Measurements from ENCODE around the gene RTTN. TPM values are rescaled to one million over a fixed set of nuclear protein-coding genes. Genes with fewer than 3 reads are reported as not detected.

The RTTN gene
- total RNA-seq, 1 experiment from 2014 or later, result 21.5 TPM

DNA sequence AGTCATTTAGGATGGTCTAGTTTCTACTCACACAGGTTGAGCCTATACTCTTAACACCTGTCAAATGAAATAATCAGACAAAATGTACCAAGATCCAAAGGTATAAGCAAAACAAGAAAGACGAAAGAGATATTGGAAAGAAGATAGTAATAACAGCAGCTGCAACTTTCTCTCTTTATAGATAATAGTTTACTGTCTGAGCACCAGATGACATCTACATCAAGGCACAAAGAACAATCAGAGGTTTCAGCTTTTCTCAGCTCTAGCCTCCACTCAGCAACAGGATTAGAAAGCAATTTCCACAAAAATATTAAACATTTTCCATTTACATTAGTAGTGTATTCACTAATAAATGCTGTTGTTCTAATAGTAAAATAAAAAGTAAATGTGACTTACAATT, 66.3 kb downstream of the RTTN start:
- CTCF ChIA-PET, result no interaction called here
- TF ChIP-seq EMX1 (CRISPR knock-in tag; IDR thresholded peaks at IDR 0.05), result no peak
- no peak for TF ChIP-seq NFATC4 (CRISPR knock-in tag; IDR thresholded peaks at IDR 0.05)
- no peak for TF ChIP-seq FOXP1 (CRISPR knock-in tag; IDR thresholded peaks at IDR 0.05; ENCODE audit: borderline replicate concordance)
- TF ChIP-seq ZNF317 (CRISPR knock-in tag; IDR thresholded peaks at IDR 0.05; ENCODE audit: borderline replicate concordance, low read depth), result no peak
- TF ChIP-seq, protein P1, sequence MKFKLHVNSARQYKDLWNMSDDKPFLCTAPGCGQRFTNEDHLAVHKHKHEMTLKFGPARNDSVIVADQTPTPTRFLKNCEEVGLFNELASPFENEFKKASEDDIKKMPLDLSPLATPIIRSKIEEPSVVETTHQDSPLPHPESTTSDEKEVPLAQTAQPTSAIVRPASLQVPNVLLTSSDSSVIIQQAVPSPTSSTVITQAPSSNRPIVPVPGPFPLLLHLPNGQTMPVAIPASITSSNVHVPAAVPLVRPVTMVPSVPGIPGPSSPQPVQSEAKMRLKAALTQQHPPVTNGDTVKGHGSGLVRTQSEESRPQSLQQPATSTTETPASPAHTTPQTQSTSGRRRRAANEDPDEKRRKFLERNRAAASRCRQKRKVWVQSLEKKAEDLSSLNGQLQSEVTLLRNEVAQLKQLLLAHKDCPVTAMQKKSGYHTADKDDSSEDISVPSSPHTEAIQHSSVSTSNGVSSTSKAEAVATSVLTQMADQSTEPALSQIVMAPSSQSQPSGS (CRISPR knock-in tag; IDR thresholded peaks at IDR 0.05; ENCODE audit: borderline replicate concordance, low read depth), result no peak
- no peak for TF ChIP-seq OVOL2 (CRISPR knock-in tag; IDR thresholded peaks at IDR 0.05; ENCODE audit: borderline replicate concordance)
- no peak for TF ChIP-seq ZNF416 (CRISPR knock-in tag; IDR thresholded peaks at IDR 0.05)
- no peak for TF ChIP-seq NFE2L1 (CRISPR knock-in tag; IDR thresholded peaks at IDR 0.05)
- no peak for TF ChIP-seq HMGA2 (CRISPR knock-in tag; IDR thresholded peaks at IDR 0.05)
- no peak for TF ChIP-seq IRF2 (CRISPR knock-in tag; IDR thresholded peaks at IDR 0.05; ENCODE audit: borderline replicate concordance, low read depth)
- TF ChIP-seq GABPB1 (CRISPR knock-in tag; IDR thresholded peaks at IDR 0.05), result no peak
- TF ChIP-seq NFYB (CRISPR knock-in tag; conservative IDR thresholded peaks at IDR 0.05; ENCODE audit: low read depth), result no peak
- TF ChIP-seq, protein P2, sequence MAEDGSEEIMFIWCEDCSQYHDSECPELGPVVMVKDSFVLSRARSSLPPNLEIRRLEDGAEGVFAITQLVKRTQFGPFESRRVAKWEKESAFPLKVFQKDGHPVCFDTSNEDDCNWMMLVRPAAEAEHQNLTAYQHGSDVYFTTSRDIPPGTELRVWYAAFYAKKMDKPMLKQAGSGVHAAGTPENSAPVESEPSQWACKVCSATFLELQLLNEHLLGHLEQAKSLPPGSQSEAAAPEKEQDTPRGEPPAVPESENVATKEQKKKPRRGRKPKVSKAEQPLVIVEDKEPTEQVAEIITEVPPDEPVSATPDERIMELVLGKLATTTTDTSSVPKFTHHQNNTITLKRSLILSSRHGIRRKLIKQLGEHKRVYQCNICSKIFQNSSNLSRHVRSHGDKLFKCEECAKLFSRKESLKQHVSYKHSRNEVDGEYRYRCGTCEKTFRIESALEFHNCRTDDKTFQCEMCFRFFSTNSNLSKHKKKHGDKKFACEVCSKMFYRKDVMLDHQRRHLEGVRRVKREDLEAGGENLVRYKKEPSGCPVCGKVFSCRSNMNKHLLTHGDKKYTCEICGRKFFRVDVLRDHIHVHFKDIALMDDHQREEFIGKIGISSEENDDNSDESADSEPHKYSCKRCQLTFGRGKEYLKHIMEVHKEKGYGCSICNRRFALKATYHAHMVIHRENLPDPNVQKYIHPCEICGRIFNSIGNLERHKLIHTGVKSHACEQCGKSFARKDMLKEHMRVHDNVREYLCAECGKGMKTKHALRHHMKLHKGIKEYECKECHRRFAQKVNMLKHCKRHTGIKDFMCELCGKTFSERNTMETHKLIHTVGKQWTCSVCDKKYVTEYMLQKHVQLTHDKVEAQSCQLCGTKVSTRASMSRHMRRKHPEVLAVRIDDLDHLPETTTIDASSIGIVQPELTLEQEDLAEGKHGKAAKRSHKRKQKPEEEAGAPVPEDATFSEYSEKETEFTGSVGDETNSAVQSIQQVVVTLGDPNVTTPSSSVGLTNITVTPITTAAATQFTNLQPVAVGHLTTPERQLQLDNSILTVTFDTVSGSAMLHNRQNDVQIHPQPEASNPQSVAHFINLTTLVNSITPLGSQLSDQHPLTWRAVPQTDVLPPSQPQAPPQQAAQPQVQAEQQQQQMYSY (CRISPR knock-in tag; IDR thresholded peaks at IDR 0.05), result no peak
- no peak for TF ChIP-seq KAT7 (CRISPR knock-in tag; IDR thresholded peaks at IDR 0.05; ENCODE audit: borderline replicate concordance)
- TF ChIP-seq FOXK1 (CRISPR knock-in tag; IDR thresholded peaks at IDR 0.05), result no peak
- peaks cover 12% of the 10 kb centered on the region for H3K36me3 Mint-ChIP-seq

DNA sequence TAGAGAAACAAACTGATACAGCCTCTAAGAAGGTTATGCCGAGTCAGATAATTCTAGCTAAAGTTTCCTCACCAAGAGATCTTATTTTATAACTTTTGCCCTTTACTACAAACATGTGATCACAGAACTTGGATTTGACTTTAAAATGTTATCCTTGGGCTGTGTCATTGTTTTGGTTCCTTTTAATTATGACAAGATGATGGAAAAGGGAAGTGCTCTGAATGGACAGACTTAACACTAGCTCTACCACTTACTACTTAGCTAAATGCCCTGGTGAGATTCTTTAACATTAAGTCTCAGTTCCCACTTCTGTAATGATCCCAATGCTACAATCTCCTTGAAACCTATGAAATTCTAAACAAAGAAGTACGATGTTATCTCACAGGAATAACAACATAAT, 69.9 kb downstream of the RTTN start:
- DNase-seq (ENCODE audit: low spot score) (no peak), ATAC-seq (no peak)
- ChIA-PET CTCF (no interaction called here), POLR2A (no interaction called here)
- H3K27me3 Mint-ChIP-seq (ENCODE audit: low read depth), result no peaks in the 10 kb centered on the region
- no peak overlapping the region for H3K27ac Mint-ChIP-seq
- no peaks in the 10 kb centered on the region for H3K9me3 Mint-ChIP-seq
- no peaks in the 10 kb centered on the region for H3K36me3 Mint-ChIP-seq
- no peak overlapping the region for H3K4me3 Mint-ChIP-seq
- TF ChIP-seq CBFB (CRISPR knock-in tag; IDR thresholded peaks at IDR 0.05; ENCODE audit: low read depth), result no peak
- TF ChIP-seq SMAD4 (CRISPR knock-in tag; IDR thresholded peaks at IDR 0.05), result no peak
- TF ChIP-seq ZNF671 (CRISPR knock-in tag; IDR thresholded peaks at IDR 0.05), result no peak
- no peak for TF ChIP-seq ATF1 (CRISPR knock-in tag; IDR thresholded peaks at IDR 0.05)
- no peak for TF ChIP-seq TEAD1 (CRISPR knock-in tag; IDR thresholded peaks at IDR 0.05)
- TF ChIP-seq SP1 (CRISPR knock-in tag; conservative IDR thresholded peaks at IDR 0.05), result no peak
- TF ChIP-seq NFYB (CRISPR knock-in tag; conservative IDR thresholded peaks at IDR 0.05; ENCODE audit: low read depth), result no peak
- TF ChIP-seq, protein P3, sequence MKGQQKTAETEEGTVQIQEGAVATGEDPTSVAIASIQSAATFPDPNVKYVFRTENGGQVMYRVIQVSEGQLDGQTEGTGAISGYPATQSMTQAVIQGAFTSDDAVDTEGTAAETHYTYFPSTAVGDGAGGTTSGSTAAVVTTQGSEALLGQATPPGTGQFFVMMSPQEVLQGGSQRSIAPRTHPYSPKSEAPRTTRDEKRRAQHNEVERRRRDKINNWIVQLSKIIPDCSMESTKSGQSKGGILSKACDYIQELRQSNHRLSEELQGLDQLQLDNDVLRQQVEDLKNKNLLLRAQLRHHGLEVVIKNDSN (CRISPR knock-in tag; IDR thresholded peaks at IDR 0.05), result no peak
- TF ChIP-seq, protein P4, sequence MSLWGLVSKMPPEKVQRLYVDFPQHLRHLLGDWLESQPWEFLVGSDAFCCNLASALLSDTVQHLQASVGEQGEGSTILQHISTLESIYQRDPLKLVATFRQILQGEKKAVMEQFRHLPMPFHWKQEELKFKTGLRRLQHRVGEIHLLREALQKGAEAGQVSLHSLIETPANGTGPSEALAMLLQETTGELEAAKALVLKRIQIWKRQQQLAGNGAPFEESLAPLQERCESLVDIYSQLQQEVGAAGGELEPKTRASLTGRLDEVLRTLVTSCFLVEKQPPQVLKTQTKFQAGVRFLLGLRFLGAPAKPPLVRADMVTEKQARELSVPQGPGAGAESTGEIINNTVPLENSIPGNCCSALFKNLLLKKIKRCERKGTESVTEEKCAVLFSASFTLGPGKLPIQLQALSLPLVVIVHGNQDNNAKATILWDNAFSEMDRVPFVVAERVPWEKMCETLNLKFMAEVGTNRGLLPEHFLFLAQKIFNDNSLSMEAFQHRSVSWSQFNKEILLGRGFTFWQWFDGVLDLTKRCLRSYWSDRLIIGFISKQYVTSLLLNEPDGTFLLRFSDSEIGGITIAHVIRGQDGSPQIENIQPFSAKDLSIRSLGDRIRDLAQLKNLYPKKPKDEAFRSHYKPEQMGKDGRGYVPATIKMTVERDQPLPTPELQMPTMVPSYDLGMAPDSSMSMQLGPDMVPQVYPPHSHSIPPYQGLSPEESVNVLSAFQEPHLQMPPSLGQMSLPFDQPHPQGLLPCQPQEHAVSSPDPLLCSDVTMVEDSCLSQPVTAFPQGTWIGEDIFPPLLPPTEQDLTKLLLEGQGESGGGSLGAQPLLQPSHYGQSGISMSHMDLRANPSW (CRISPR knock-in tag; conservative IDR thresholded peaks at IDR 0.05; ENCODE audit: low read depth), result no peak
- TF ChIP-seq ELF4 (CRISPR knock-in tag; IDR thresholded peaks at IDR 0.05; ENCODE audit: low read depth), result no peak
- no peak for TF ChIP-seq ZNF219 (CRISPR knock-in tag; IDR thresholded peaks at IDR 0.05; ENCODE audit: borderline replicate concordance)
- no peak for TF ChIP-seq ESRRA (CRISPR knock-in tag; IDR thresholded peaks at IDR 0.05; ENCODE audit: borderline replicate concordance)
- TF ChIP-seq, protein P5, sequence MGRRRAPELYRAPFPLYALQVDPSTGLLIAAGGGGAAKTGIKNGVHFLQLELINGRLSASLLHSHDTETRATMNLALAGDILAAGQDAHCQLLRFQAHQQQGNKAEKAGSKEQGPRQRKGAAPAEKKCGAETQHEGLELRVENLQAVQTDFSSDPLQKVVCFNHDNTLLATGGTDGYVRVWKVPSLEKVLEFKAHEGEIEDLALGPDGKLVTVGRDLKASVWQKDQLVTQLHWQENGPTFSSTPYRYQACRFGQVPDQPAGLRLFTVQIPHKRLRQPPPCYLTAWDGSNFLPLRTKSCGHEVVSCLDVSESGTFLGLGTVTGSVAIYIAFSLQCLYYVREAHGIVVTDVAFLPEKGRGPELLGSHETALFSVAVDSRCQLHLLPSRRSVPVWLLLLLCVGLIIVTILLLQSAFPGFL (CRISPR knock-in tag; IDR thresholded peaks at IDR 0.05; ENCODE audit: borderline replicate concordance), result no peak
- H3K4me1 Mint-ChIP-seq, result peaks cover 3% of the 10 kb centered on the region; the same call in 1 of the 2 replicates

More for the DNA sequence above, 66.3 kb downstream of the RTTN start:
- H3K27ac Mint-ChIP-seq, result no peak overlapping the region
- POLR2A ChIA-PET, result no interaction called here
- DNase-seq (ENCODE audit: low spot score), result no peak
- no peak overlapping the region for H3K4me3 Mint-ChIP-seq
- H3K9me3 Mint-ChIP-seq, result peaks cover 4% of the 10 kb centered on the region
- ATAC-seq, result no peak
- H3K4me1 Mint-ChIP-seq, result no peaks in the 10 kb centered on the region
- no peaks in the 10 kb centered on the region for H3K27me3 Mint-ChIP-seq (ENCODE audit: low read depth)
